DOHH2 (cell line): ENCODE data around the gene INSC.

Experiments used
- EZH2phosphoT487 ChIP-seq: fragments of 200-600 bp; sonication (generic); IDR thresholded peaks from 2 replicates; pipeline ENCODE4 v1.6.1; 2017; ENCODE audit warnings: borderline replicate concordance, mild to moderate bottlenecking, antibody characterized with exemption, low read length, moderate library complexity, mixed read lengths
- TF ChIP-seq, protein P1 (sequence below): fragments of 200-600 bp; sonication (generic); IDR thresholded peaks from one replicate; pipeline ENCODE4 v1.5.1; 2014; ENCODE audit warnings: antibody characterized with exemption, mild to moderate bottlenecking, low read depth, low read length; ENCODE audit not compliant: poor library complexity, severe bottlenecking

DNA sequence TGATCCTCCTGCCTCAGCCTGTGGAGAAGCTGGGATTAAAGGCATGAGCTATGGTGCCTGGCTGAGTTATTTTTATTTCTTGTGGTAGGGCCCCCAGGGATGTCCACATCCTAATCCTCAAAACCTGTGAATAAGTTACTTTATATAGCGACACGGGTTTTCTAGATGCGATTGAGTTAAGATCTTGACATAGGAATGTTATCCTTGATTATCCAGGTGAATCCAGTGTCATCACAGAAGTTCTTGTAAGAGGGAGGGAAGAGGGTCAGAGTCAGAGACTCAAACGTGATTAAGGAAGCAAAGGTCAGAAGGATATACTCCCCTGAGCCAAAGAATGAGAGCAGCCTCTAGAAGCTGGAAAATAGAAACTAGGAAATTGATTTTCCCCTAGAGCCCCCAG is 117.8 kb downstream of the INSC start:
- TF ChIP-seq, protein P1, sequence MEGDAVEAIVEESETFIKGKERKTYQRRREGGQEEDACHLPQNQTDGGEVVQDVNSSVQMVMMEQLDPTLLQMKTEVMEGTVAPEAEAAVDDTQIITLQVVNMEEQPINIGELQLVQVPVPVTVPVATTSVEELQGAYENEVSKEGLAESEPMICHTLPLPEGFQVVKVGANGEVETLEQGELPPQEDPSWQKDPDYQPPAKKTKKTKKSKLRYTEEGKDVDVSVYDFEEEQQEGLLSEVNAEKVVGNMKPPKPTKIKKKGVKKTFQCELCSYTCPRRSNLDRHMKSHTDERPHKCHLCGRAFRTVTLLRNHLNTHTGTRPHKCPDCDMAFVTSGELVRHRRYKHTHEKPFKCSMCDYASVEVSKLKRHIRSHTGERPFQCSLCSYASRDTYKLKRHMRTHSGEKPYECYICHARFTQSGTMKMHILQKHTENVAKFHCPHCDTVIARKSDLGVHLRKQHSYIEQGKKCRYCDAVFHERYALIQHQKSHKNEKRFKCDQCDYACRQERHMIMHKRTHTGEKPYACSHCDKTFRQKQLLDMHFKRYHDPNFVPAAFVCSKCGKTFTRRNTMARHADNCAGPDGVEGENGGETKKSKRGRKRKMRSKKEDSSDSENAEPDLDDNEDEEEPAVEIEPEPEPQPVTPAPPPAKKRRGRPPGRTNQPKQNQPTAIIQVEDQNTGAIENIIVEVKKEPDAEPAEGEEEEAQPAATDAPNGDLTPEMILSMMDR: no peak
- no peak for TF ChIP-seq EZH2phosphoT487
